GM19099 (cell line): ENCODE measurements around the gene UFC1.

ENCODE experiments used
- POLR2A ChIP-seq: IDR thresholded peaks from 3 replicates; pipeline ENCODE4 v1.6.1; 2011; ENCODE audit warnings: low read depth; ENCODE audit not compliant: insufficient read length; ENCODE audit errors: extremely low read depth

Gene UFC1

GRCh38 chr1:161190962-161191521, 37.3 kb downstream of the UFC1 start:
- TF ChIP-seq POLR2A, result no peak

- TF ChIP-seq POLR2A, result no peak
Measured at GRCh38 chr1:161191971-161192370, 38.2 kb downstream of the UFC1 start.

GRCh38 chr1:161192476-161193465, 39.0 kb downstream of the UFC1 start:
- TF ChIP-seq POLR2A, result no peak

GRCh38 chr1:161193561-161194235, 39.9 kb downstream of the UFC1 start:
- no peak for TF ChIP-seq POLR2A

GRCh38 chr1:161195171-161195570, 41.4 kb downstream of the UFC1 start:
- no peak for TF ChIP-seq POLR2A

- TF ChIP-seq POLR2A, result no peak
Measured at GRCh38 chr1:161196111-161196510, 42.3 kb downstream of the UFC1 start.

- no peak for TF ChIP-seq POLR2A
Measured at GRCh38 chr1:161196521-161197451, 43.0 kb downstream of the UFC1 start.

GRCh38 chr1:161197560-161198193, 43.9 kb downstream of the UFC1 start:
- TF ChIP-seq POLR2A, result no peak

GRCh38 chr1:161198194-161198896, 44.6 kb downstream of the UFC1 start:
- no peak for TF ChIP-seq POLR2A

- no peak for TF ChIP-seq POLR2A
Measured at GRCh38 chr1:161198897-161199431, 45.2 kb downstream of the UFC1 start, which contains the start of gene ADAMTS4. Gene ADAMTS4 (minus strand): TSS chr1:161199054. CDS start chr1:161198627, 427 bp downstream.

- no peak for TF ChIP-seq POLR2A
Measured at GRCh38 chr1:161199506-161200139, 45.8 kb downstream of the UFC1 start.

- TF ChIP-seq POLR2A, result no peak
Measured at GRCh38 chr1:161200421-161200991, 46.7 kb downstream of the UFC1 start.
